Stimulated activated naive CD8-positive, alpha-beta T cell treated with anti-CD3 and anti-CD28 coated beads, Interleukin-15, Interleukin-2, amounts not matched to agents 100 U/mL and 50 U/mL, for 24 hours (primary cell): Measurements from ENCODE around the gene NDUFB6.
A peak's percentile ranks its signal among the peaks of the same experiment; 100 is the strongest.
"Not testable (repeated sequence)": the region's sequence is repeated elsewhere in the genome, so short reads cannot be mapped to it uniquely, and the experiment has no call there.

ENCODE experiments used
- ATAC-seq: fragments of 150-1000 bp; cut with Tn5 transposase; one replicate; pipeline ENCODE4 v1.10.0; 2021
- DNase-seq: peaks from one replicate; pipeline ENCODE4 v3.0.0; 2021

Gene NDUFB6

GRCh38 chr9:32572900-32573523, at the start of gene NDUFB6:
Gene NDUFB6, minus strand, starts transcription at chr9:32573159. Its CDS starts 99 bp downstream, at chr9:32573060.
- peak; percentile 87 for ATAC-seq
- DNase-seq, result peak; percentile 96

- DNase-seq (no peak), ATAC-seq (no peak)
Measured at GRCh38 chr9:32618261-32618660, 45.3 kb upstream of the NDUFB6 start.

GRCh38 chr9:32606811-32607210, 33.9 kb upstream of the NDUFB6 start:
- ATAC-seq (no peak), DNase-seq (no peak)

DNA sequence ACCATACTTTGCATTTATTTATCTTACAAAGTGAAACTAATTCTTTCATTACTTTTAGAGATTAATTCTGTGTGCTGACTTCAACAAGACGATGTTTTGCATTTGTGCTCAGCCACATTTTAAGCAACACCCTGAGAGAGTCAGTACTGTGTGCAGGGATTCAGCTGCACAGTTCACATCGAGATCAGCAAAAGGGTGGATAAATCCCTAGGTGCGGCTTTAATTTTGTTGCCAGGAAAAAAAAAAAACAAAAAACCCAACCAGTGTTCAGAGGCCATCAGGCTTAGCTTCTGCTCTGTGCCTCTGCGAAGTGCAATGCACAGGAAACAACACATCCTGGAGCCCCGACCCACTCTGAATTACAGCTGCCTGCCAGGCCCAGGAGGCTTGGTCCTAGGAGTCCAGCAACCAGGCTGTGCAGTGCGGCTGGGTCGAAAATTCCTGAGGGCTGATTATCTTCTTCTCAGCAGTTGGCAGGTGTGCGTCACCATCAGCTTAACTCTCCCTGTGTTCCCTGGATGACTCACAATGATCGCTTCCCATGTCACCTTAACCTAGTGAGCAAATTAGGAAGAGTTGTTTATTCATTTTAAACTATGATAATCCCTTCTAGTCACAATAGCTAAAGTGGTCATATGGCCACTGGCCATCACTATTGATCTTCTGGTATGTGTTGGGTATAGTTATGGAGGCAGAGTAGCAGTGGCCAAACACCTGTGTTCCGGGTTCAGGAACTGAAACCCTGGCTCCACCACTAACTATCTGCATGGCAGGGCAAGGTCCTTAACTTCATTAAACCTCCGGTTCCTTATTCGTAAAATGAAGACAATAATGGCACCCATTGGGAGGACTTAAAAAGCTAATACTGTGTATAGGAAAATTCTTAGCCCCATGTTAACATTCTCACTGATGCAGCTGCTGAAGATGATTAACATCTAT, 31.2 kb upstream of the NDUFB6 start:
- DNase-seq (no peak), ATAC-seq (no peak)

DNA sequence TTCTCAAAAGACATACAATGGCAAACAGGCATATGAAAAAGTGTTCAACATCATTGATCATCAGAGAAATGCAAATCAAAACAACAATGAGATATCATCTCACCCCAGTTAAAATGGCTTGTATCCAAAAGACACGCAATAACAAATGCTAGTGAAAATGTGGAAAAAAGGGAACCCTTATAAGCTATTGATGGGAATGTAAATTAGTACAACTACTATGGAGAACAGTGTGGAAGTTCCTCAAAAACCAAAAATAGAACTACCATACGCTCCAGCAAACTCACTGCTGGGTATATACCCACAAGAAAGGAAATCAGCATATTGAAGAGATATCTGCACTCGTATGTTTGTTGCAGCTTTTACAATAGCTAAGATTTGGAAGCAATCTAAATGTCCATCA, 26.1 kb upstream of the NDUFB6 start:
- DNase-seq, ATAC-seq: not testable (repeated sequence)

GRCh38 chr9:32596936-32597335, 24.0 kb upstream of the NDUFB6 start:
- ATAC-seq (no peak), DNase-seq (no peak)

DNA sequence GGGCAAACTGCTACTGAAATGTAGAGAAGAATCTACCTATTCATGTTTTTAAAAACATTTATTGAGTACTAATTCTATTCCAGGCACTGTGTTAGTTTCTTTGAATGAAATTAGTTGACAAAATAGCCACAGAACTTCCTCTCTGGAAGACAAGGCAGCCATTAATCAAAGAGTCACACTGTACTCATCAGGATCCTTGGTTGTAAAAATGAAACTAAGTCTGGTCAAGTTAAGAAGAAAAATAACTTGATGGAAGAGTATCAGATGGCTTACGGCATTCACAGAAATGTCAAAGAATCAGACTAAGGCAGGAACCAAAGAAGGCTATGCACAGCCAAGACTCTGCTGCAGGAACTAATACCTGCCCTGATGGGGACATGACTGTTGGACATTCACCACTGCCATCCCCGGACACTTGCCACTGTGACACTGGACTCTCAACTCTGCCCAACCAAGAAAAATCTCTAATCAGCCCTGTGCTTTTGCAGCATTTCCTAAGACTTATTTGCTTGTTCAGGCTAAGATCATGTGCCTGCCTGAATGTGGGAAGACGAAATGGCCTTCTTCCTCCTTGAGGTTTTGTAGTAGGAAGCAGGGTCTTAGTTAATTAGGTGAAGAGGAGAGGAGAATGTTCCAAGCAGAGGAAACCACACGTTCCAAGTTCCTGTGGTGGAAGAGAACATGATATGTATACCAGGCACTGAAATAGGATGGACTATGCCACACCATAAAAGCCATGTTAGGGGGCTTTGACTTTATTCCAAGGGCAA, 23.3 kb upstream of the NDUFB6 start:
- ATAC-seq (no peak), DNase-seq (no peak)

DNA sequence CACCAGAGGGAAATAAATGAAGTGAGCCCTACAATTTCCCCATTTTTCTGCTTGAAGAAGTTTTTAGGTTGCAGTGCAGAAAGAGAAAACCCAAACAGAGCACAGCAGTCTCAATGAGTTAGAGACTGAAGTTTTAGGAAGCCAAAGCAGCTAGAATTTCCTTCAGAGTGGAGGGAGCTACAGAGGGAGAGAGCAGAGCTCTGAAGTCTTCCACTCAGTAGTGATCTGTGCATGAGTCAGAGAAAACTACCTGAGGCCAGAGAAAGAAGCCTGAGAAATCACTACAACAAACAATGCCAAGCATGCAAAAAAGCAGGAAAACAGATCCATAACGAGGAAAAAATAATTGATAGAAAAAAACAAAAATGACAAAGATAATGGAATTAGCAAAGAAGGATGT, 17.9 kb upstream of the NDUFB6 start:
- DNase-seq (no peak), ATAC-seq (no peak)

DNA sequence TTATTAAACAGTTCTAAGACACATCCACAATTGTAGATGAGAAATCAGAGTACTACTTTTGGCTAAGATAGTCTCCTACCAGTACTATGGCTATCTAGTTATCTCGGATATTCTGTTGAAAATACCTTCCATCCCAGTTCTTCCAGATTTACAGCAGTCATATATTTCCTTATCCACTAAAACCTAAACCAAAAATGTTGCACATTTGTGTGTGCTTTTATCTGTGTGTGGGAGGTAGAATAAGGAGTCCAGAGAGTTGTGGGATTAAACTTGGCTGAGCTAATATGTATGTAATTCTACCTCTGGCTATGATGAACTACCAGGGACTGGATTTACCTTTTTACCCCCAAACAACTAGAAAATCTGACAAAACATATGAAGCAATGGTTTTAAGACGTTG, 17.5 kb upstream of the NDUFB6 start:
- ATAC-seq (no peak), DNase-seq (no peak)

GRCh38 chr9:32589083-32589723, 16.2 kb upstream of the NDUFB6 start:
- ATAC-seq (peak; percentile 66), DNase-seq (no peak)

DNA sequence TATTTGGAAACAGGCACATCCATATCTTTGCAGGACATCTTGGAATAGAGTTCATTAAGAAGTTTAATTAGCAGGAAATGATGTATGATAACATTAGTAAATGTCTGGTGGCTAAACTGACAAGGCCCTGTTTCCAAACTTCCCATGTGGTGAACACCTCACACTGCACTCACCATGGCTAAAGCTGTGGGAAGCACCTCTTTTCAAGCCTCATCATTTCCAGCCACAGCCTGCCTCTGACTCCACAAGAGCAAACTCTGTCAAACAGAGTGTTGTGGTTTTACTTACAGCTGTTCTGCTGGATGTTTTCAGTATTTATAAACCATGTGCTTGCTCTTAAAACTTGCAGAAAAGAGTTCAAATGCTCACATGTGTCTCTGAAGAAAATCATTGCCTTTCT, 14.9 kb upstream of the NDUFB6 start:
- DNase-seq, result peak; percentile 10
- peak; percentile 91 for ATAC-seq

- DNase-seq (no peak), ATAC-seq (no peak)
Measured at GRCh38 chr9:32584784-32585183, 11.8 kb upstream of the NDUFB6 start.

DNA sequence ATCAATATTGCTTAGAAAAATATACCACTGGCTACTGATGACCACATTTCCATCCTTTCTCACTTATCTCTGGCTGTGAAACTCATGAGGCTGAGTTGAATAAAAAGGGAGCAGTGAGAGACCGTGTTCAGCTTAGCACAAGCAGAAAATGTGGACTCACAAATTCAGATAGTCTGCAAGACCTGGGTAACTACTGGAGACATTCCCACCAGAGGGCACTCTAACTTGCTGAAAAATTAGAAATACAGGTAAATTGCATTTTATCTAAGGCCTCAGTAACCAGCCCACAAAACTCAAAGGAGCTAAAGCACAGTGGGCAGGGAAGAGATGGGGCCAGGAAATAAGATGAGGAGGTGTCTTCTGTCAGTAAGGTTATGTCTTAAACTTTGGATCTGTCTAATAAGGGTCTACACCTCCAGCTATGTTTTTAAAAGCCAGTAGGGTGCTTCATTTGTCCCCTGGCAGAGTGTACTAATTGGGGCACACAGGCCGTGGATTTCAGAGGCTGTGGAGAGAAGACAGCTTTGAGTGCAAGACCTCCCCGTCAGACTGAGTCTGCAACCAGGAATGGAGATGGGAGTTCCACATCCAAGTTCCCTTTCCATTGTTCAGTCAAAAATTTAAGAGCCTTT, 8.7 kb upstream of the NDUFB6 start:
- DNase-seq, result no peak

DNA sequence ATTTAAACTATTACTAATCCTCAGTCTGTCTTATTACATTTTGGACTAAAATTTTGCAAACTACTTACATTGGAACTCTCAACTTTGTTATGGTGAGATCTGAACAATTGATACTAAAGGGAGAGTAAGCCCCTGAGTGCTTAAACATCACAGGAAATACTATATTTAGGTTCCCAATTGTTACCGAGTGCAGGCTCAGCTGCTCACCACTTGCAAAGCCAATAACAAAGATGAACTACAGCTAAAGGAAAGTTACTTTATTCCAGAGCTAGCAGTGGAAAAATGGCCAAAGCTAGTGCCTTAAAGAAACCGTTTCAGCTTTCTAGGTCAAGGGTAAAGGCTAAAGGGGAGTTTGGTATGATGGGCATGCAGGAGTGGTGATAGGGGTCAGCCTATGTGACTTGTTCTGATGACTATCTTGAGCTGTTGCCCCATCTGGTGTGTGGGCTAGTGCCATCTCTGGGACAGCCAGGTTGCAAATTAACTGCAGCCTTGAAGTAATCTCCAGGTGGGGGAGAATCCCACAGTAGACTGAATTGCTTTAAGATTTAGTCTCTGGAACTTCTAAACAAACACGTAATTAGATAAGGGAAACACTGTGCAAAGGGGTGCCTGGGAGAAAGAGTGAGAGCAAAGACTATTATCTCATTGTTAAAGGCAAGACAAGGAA, 7.8 kb upstream of the NDUFB6 start:
- DNase-seq, result no peak
- ATAC-seq, result no peak

More for the DNA sequence above, 8.7 kb upstream of the NDUFB6 start:
- ATAC-seq, result peak; percentile 59

DNA sequence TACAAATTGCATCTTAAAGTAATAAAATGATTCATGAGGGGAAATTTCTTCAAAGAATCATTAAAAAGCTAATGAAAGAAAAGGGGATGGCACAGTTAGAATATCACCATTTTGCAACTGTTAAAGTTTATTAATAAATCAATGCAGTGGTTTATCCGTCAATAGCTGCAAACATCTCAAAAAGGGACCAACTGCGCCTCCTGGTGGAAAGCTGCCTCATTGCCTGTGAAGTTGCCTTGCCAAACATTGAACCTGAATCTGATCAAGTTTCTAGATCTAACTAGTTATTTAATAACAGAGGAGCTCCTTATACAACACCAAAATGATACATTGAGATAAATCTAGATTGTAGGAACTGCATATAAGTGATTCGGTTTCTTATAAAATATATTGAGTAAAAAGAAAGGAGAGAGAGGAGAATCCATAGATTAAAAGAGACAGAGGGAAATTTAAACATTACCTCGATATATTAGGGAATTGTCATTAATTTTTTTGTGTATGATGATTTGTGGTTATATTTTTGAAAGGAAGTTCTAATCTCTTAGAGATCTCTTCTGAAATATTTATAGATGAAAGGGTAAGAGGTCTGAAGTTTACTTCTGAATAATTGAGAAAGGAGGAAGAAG, 6.9 kb upstream of the NDUFB6 start:
- no peak for ATAC-seq
- DNase-seq, result peak; percentile 82

DNA sequence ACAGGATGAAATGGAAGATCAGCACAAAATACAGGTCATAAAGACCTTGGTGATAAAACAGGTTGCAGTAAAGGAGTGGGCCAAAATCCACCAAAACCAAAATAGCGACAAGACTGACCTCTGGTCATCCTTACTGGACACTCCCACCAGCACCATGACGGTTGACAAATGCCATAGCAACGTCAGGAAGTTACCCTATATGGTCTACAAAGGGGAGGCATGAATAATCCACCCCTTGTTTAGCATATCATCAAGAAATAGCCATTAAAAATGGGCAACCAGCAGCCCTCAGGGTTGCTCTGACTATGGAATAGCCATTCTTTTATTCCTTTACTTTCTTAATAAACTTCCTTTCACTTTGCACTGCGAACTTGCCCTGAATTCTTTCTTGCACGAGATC, 6.0 kb upstream of the NDUFB6 start:
- DNase-seq (no peak), ATAC-seq (no peak)

GRCh38 chr9:32577316-32577715, 4.4 kb upstream of the NDUFB6 start:
- no peak for ATAC-seq

GRCh38 chr9:32574858-32575257, 1.9 kb upstream of the NDUFB6 start:
- DNase-seq (no peak), ATAC-seq (no peak)

More at GRCh38 chr9:32577316-32577715, 4.4 kb upstream of the NDUFB6 start:
- DNase-seq, result no peak

DNA sequence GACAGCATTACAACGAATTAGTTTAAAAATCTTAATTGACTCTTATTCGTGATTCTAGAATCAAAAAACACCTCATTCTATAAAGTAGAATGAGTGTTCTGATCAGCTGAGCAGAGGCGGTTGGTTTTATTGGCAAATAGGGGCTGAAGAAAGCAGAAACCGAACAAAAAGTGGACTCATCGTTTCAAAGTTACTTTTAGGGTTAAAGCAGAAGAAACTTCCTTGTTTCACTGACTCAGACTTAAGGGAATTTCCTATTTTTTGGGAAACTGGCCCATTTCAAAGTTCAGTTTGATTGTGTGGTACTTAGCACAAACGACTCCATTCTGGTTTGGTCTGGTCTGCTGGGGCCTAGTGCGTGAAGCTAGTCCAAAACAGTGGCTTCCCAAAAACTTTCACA, 862 bp upstream of the NDUFB6 start:
- ATAC-seq, result no peak
- no peak for DNase-seq
